ENCODE data around the gene SEC22A. TPM values are rescaled to one million over a fixed set of nuclear protein-coding genes. Genes with fewer than 3 reads are reported as not detected.

SEC22A gene
- total RNA-seq, 3 donors from 2014 or later (not counting 1 experiment from before 2014, with no cell fraction given), result 16.4 to 21.2 (median 17.0) TPM

GRCh38 chr3:123154020-123154985, 47.4 kb upstream of the SEC22A start:
- no peak overlapping the region for H3K4me3 ChIP-seq (ENCODE audit: low read length)
- intact Hi-C loops (cut with micrococcal nuclease), result no loop called here
- H3K27ac Mint-ChIP-seq, result no peak overlapping the region
- WGBS (ENCODE audit: insufficient coverage), result 90% methylated on average over 6 of the region's 7 CpGs
- H3K9me3 ChIP-seq (ENCODE audit: control insufficient read depth, insufficient read depth, low read length), result peaks cover 12% of the 10 kb centered on the region
- H3K36me3 ChIP-seq (ENCODE audit: control insufficient read depth, insufficient read depth, low read length), result no peaks in the 10 kb centered on the region
- H3K27me3 ChIP-seq (ENCODE audit: control insufficient read depth, insufficient read depth, low read length), result no peaks in the 10 kb centered on the region
- peaks cover 2 to 3% of the 10 kb centered on the region in 2 donors for H3K9me3 Mint-ChIP-seq
- no peaks in the 10 kb centered on the region for H3K36me3 Mint-ChIP-seq
- no peak for TF ChIP-seq CTCF (IDR thresholded peaks at IDR 0.05)
- H3K4me1 Mint-ChIP-seq, result peaks cover 0 to 5% of the 10 kb centered on the region in 2 donors
- DNase-seq (peak in 1 of 2 donors; percentile 4), ATAC-seq (no peak)
- no peaks in the 10 kb centered on the region for H3K27me3 Mint-ChIP-seq (ENCODE audit: low read depth in 2 of 2)
- H3K4me1 ChIP-seq (ENCODE audit: control insufficient read depth, insufficient read depth, low read length), result peaks cover 15% of the 10 kb centered on the region
- no peak overlapping the region for H3K27ac ChIP-seq (ENCODE audit: low read length)
- no peak overlapping the region for H3K4me3 Mint-ChIP-seq

GRCh38 chr3:123155471-123156011, 46.2 kb upstream of the SEC22A start:
- no peak for ATAC-seq

GRCh38 chr3:123156276-123156995, 45.3 kb upstream of the SEC22A start:
- H3K27me3 ChIP-seq (ENCODE audit: control insufficient read depth, insufficient read depth, low read length), result no peaks in the 10 kb centered on the region
- H3K9me3 Mint-ChIP-seq, result peaks cover 2 to 3% of the 10 kb centered on the region in 2 donors
- TF ChIP-seq CTCF (IDR thresholded peaks at IDR 0.05), result no peak
- H3K36me3 Mint-ChIP-seq, result no peaks in the 10 kb centered on the region
- H3K9me3 ChIP-seq (ENCODE audit: control insufficient read depth, insufficient read depth, low read length), result peaks cover 8% of the 10 kb centered on the region
- no peaks in the 10 kb centered on the region for H3K4me1 Mint-ChIP-seq
- WGBS (ENCODE audit: insufficient coverage), result 93% methylated on average over 15 of the region's 15 CpGs
- H3K4me3 ChIP-seq (ENCODE audit: low read length), result no peak overlapping the region
- no peaks in the 10 kb centered on the region for H3K36me3 ChIP-seq (ENCODE audit: control insufficient read depth, insufficient read depth, low read length)
- DNase-seq (peak in 1 of 2 donors; percentile 4), ATAC-seq (no peak)
- H3K4me3 Mint-ChIP-seq, result no peak overlapping the region
- peaks cover 12% of the 10 kb centered on the region for H3K4me1 ChIP-seq (ENCODE audit: control insufficient read depth, insufficient read depth, low read length)
- no peak overlapping the region for H3K27ac Mint-ChIP-seq
- no peak overlapping the region for H3K27ac ChIP-seq (ENCODE audit: low read length)
- no peaks in the 10 kb centered on the region for H3K27me3 Mint-ChIP-seq (ENCODE audit: low read depth in 2 of 2)
- intact Hi-C loops (cut with micrococcal nuclease), result no loop called here

More at GRCh38 chr3:123155471-123156011, 46.2 kb upstream of the SEC22A start:
- H3K27ac Mint-ChIP-seq, result no peak overlapping the region
- H3K4me1 ChIP-seq (ENCODE audit: control insufficient read depth, insufficient read depth, low read length), result peaks cover 15% of the 10 kb centered on the region
- no peak overlapping the region for H3K27ac ChIP-seq (ENCODE audit: low read length)
- no peaks in the 10 kb centered on the region for H3K27me3 Mint-ChIP-seq (ENCODE audit: low read depth in 2 of 2)
- no peaks in the 10 kb centered on the region for H3K36me3 ChIP-seq (ENCODE audit: control insufficient read depth, insufficient read depth, low read length)
- H3K4me3 Mint-ChIP-seq, result no peak overlapping the region
- peaks cover 2 to 3% of the 10 kb centered on the region in 2 donors for H3K9me3 Mint-ChIP-seq
- WGBS (ENCODE audit: insufficient coverage), result 92% methylated on average over 9 of the region's 9 CpGs
- H3K27me3 ChIP-seq (ENCODE audit: control insufficient read depth, insufficient read depth, low read length), result no peaks in the 10 kb centered on the region
- TF ChIP-seq CTCF (IDR thresholded peaks at IDR 0.05), result no peak
- DNase-seq, result no peak
- intact Hi-C loops (cut with micrococcal nuclease), result no loop called here
- peaks cover 0 to 5% of the 10 kb centered on the region in 2 donors for H3K4me1 Mint-ChIP-seq
- H3K36me3 Mint-ChIP-seq, result no peaks in the 10 kb centered on the region
- H3K4me3 ChIP-seq (ENCODE audit: low read length), result no peak overlapping the region
- peaks cover 12% of the 10 kb centered on the region for H3K9me3 ChIP-seq (ENCODE audit: control insufficient read depth, insufficient read depth, low read length)
